Measurements from ENCODE around the gene PPM1L.

DNA sequence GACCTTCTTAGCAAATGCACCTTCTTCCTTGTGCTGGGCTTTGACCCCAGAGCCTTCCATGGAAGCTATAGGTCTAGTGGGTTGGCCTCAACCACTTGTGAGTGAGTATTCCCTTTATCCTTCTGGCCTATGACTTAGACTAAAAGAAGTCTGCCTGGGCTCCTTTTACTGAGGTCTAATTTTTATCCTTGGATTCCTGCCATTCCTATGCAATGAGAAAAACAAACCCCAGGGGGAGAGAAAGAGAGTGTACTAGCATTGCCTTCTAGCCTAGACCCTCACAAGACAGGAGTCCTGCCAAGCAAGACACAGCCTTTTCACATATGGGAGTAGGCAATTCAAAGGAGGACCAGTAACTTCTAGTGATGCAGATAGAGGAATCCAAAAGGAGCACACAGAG is 155.4 kb downstream of the PPM1L start:
- TF ChIP-seq, protein P1, sequence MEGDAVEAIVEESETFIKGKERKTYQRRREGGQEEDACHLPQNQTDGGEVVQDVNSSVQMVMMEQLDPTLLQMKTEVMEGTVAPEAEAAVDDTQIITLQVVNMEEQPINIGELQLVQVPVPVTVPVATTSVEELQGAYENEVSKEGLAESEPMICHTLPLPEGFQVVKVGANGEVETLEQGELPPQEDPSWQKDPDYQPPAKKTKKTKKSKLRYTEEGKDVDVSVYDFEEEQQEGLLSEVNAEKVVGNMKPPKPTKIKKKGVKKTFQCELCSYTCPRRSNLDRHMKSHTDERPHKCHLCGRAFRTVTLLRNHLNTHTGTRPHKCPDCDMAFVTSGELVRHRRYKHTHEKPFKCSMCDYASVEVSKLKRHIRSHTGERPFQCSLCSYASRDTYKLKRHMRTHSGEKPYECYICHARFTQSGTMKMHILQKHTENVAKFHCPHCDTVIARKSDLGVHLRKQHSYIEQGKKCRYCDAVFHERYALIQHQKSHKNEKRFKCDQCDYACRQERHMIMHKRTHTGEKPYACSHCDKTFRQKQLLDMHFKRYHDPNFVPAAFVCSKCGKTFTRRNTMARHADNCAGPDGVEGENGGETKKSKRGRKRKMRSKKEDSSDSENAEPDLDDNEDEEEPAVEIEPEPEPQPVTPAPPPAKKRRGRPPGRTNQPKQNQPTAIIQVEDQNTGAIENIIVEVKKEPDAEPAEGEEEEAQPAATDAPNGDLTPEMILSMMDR (IDR thresholded peaks at IDR 0.05), result no peak
- no peak for TF ChIP-seq POLR2A (IDR thresholded peaks at IDR 0.05)
